Dedifferentiated amniotic fluid mesenchymal stem cell (primary cell): ENCODE results near the gene LRRTM1.

ENCODE experiments used
- DNase-seq: peaks from one replicate; pipeline ENCODE4 v3.0.0-alpha.2; 2016; ENCODE audit errors: extremely low spot score

Gene LRRTM1

DNA sequence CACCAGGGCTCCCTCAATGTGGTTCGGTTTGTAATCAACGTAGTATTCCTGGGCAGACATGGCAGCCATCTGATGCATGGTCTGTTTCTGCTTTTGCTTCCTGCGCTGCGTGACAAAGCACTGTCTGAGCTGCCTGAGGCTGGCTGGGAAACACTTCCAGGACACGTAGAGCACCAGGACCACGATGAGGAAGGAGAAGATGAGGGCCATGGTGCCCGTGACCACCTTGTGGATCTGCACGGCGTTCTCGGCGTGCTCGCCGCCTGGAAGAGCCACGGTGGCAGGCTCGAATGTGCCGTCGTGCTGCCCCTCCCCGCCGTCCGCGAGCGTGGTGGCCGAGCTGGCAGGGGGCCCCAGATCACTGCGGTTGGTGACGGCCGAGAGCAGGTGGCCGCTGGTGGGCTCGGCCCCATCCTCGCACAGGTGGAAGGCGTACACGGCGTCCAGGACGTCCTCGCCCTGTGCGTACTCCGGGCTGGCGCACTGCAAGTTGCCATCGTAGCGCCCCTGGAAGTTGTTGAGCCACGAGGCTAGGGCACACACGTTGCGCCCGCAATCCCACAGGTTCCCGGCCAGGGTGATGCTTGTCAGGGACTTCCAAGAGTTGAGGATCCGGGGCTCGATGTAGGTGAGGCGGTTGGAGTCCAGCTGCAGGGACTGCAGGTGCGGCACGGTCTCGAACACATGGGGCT, 2.1 kb downstream of the LRRTM1 start:
- DNase-seq = no peak

DNA sequence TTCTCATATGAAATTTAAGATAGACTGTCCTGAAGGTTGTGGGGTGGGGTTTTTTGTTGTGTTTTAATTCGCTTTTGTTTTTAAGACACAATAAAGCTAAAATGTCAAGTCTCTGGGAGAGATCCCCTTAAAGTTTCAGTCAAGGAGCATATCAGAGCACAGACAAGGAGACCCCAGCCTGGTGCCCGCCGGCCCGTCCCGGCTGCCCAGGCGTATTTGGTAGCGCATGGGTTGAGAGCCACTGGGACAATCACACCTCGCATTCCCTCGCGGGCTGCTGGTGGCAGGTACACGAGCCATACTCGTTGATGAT, 2.6 kb downstream of the LRRTM1 start:
- no peak for DNase-seq

DNA sequence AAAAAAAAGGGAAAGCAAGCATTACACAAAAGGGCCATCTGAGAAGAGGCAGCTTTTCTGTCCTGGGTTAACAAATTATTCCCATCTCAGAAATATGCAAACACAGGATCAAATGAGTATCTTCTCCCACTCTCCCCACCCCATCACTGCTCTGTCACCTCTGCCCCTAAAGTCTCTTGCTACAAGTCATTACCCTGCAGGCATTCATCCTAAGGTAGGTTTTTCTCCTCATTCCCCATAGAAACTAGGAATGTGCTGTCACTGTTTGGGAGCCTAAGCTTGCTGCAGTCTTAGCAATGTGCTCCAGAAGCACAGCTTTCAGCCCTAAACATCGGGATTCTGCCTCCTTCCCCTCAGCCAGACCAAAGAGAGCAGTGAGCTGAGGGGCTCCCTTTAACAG, 3.6 kb downstream of the LRRTM1 start:
- no peak for DNase-seq

DNA sequence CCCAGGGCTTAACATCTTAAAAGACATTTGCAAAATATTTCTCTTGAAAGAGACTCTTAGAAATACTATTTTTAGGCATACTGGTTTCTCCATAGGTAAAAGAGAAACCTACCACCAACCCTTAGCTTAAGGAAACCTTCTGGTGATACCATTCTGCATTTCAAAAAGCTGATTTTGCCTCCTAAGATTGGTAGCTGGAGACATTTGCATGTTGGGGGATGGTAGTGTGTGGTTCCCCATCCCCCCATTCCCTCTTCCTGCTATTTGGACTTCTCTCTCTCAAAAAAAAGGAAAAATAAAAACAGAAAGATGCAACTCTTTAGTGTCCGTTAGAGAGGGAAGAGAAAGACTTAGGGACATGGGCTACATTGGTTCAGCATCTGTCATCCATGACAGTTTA, 4.2 kb downstream of the LRRTM1 start:
- DNase-seq = no peak

DNA sequence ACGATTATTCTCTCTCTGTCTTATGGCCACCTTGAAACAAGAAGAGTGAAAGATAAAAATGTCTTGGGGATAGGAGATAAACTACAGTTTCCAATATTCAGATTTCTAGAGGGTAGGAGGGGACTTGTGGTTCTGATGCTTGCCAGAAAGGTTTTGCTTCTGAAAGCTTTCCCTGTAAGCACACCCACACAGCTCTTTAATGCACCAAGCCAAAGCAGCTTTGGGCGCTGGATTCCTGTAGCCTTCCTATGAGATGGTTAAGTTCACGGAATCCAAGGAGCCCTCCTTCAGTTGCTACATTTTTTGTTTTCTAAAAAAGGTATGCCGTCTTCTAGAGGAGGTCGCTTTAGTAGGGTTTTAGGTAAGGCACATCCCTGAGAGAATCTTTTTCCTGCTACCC, 4.9 kb downstream of the LRRTM1 start:
- DNase-seq = no peak

DNA sequence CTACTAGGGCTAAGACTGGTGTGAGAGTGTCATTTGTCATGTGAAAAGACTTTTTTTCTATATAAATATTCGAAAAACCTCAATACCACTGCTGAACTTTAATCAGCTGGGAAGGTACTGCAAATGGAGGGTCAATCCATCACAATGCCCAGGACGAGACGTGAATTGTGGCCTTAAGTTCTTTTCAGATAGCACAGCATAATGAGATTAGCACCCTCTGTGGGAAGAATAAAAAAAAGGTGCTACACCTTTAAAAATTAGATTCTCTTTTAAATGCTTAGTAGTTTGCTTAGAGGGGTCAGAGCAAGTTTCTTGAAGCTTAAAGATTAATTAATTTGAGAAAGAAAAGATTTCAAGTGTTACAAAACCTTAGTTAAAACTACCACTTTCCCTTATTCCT, 5.6 kb downstream of the LRRTM1 start:
- no peak for DNase-seq

DNA sequence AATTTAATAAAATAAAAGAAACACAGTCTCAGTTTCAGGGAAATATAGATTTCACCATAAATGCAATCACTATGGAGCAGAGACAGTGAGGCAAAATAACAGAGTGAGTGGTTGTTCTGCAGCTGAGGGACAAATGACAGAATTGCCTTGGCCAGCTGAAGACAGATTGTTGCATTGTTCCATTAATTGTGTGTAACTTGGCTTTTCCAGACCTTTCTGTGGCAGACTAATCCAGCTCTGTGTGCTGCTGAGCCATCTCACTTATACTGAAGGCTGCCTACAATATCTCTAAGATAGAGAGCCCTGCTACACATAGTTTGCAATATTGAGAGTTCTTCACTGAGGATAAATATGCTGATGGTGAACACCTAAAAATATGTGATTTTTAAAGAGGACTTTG, 11.5 kb downstream of the LRRTM1 start:
- DNase-seq = no peak

DNA sequence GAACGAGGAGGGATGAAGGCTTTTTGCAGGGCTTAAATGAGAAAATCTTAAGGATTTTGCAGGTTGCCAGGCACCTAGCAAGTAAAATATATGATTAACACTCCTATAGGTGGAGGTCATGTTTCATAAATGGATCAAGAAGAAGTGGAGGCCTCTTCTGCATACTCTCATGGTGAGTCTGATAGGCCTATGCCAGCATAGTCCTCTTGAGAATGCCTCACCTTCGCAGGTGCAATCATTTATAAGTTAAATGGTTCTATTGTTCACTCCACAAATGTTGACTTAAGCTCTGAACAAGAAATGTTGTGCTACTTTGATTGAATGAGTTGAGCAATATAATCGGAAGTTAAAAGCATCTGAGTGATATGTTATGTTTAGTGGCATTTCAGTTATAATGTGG, 12.1 kb downstream of the LRRTM1 start:
- no peak for DNase-seq

DNA sequence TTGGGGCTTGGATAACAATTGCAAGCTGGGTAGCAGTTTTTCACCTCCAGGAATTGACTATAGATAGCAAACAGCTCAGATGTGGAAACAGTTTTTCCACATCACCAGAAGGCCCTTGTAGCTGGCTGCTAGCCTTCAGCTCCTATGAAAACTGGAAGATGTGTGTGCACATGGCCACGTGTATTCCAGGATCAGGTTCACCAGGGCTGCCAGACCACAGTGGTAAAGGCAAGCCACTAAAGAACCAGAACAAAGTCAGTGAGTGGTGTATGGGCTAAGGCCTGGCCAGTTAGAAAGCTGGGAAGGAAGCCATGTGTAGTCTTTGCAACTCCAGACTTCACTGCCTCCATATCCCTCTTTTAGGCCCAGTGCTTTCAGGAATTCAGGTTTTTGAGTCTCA, 12.9 kb downstream of the LRRTM1 start:
- no peak for DNase-seq

DNA sequence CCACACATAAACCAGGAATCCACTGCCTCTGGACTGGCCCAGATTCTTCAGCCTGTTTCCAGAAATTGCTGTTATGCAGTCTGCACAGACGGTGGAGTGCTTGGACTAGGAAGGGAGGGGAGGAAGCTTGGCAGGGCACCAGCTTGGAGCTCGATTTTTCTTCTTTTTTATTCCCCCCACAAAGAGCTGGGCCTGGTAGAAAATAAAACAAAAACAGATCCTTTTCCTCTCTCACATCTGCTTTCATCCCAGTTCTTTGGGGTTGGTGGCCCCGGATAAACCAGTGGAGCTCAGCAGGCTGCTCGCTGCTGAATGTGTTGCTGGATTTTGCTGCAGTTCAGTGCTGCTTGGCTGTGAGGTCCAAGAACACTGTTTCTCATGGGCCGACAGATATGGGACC, 16.0 kb downstream of the LRRTM1 start:
- DNase-seq = no peak

DNA sequence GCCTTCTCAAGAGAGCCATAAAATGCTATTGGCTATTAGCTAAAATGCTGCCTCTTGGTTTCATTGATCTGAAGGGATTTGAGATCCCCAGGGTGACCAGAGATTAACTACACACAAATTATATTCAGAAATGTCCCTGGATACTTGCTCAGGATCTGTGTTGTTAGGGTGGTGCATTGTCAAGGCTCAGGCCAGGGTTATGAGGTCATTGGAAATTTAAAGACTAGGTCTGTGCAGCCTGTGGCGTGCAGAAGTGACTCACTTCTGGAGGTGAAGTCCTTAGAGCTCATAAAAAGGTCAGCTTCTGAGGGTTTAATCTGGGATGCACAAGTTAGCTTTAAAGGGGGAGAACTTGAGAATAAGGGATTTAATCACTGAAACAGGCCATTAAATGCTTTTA, 23.5 kb downstream of the LRRTM1 start:
- DNase-seq = no peak

DNA sequence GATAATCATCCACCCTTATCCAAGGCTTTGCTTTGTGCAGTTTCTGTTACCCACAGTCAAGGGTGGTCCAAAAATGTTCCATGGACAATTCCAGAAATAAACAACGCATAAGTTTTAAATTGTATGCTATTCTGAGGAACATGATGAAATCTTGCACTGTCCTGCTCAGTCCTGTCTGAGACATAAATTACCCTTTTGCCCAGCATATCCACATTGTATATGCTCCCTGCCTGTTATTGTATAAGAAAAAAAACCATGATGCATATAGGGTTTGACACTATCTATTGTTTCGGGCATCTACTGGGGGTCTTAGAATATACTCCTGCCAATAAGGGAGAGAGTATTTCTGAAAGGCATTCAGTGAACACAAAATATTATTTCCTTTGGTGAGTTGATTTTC, 24.0 kb downstream of the LRRTM1 start:
- DNase-seq = no peak

DNA sequence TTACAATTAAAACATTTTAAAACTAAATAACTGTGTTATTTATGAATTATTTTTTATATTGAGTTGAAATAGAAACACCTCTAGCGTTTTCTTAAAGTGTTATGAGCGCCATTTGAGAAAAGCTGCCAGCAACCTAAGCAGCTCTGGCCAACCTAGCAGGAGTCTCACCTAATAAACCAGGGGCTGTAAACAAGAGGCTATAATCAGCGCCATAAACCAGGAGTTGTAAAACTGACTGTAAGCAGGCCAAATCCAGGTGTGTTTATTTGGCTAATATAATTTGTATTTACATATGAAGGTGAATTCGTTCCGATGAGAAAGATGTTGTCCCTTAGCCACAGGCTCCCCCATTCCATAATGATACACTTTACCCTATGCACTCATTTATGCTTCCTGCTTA, 34.7 kb downstream of the LRRTM1 start:
- DNase-seq = no peak

DNA sequence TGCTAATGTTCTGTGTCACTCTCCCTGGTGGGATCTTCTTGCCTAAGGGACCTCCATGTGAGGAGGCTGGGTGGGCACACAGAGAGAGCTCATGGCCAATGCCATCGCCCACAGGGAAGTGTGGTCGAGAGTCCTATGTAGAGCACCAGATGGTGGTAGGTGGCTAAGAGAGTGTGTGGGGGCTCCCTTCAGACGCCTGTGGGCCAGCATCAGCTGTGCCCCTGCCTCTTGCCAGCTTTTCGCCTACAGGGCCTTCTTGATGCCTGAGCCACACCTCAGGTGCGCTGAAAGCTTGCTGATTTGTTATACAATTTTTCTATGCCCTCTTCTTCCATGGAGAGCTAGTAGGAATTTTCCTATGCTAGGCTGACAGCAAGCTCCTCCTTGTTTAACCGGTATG, 38.3 kb downstream of the LRRTM1 start:
- no peak for DNase-seq

DNA sequence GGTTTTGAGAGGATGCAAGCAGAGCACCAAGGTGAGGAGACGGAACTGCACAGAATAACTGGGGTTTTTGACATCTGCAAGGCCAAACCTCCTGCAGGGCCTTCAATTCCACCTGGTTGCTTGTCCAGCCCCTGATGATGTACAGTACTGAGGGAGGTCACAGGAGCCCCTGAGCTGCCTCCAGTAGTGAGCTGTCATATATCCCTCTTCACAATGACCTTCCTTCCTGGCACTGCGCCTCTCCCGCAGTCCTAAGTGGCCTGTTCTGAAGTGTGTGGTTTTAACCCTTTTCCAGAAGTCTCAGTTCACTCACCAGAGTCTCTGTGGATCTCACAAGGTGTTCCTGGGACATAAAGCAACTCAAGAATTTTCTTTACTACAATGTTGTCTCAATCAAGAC, 45.3 kb downstream of the LRRTM1 start:
- no peak for DNase-seq

DNA sequence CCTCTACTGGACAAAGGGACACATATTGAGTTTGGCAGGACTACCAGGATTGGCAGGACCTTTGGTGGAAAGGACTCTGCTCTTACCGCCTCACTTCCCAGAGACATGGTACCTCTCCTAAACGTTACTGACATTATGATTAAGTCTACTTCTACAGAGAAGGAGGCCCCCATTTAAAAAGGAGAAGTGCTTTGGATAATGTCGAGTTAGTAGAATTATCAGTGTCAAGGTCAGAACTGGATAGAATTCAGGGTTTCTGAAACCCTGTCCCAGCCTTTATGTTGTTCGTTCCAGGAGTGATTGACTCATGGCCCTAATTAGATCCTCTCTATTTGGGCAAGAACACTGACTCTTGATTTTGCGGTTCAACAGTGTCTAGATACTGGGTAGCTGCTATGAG, 45.8 kb downstream of the LRRTM1 start:
- no peak for DNase-seq

DNA sequence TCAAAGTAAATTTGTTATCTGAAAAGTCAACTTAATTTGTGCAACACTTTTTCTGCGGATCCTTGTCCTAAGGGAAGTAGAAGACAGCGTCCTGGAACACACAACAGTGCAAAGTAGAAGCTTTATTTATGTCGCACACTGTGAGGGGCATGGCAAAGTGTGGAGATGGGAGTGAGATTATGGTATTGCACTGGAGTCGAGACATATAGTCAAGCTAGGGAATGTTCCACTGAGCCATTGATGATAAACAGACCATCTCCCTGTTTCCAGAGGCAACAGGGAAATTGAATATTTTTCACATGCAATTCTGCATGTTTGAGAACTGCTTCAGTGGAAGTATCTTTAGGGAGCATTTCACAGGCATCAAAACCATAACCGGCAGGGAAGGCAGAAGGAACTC, 46.2 kb downstream of the LRRTM1 start:
- no peak for DNase-seq

DNA sequence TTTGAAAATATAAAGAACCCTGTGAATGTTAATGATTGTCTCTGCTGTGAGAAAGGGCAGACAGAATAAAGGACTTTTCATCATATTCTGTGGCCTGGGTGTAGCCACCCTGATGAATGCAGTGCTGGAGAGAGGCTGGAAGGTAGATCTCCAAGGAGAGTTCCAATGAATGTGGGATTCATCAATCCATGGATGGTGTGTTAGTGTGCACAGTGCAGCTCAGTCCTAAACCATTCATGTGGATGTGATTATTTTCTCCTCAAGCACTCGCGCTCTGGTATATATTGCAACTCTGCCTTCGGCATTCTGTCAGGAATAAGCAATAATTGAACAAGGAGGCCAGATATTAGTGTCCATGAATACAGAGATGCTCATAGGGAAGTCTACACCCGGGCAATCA, 47.1 kb downstream of the LRRTM1 start:
- no peak for DNase-seq

DNA sequence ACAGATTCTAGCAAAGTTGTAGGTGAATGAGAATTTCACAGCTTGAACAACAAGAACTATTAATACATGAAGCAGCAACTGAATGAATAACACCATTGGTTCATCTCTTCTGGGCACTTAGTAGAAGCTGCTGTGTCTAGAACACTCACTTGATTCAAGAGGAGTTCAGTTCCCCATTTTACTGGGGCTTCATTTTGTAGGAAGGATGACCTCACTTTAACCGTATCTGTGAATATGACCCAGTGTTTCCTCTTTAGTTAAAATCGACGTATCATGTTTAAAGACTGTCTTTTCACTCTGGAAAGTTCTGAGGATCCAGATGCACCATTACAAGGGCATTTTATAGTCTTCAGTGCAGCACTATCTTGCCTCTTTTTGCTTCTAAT, 47.8 kb downstream of the LRRTM1 start:
- DNase-seq = no peak

DNA sequence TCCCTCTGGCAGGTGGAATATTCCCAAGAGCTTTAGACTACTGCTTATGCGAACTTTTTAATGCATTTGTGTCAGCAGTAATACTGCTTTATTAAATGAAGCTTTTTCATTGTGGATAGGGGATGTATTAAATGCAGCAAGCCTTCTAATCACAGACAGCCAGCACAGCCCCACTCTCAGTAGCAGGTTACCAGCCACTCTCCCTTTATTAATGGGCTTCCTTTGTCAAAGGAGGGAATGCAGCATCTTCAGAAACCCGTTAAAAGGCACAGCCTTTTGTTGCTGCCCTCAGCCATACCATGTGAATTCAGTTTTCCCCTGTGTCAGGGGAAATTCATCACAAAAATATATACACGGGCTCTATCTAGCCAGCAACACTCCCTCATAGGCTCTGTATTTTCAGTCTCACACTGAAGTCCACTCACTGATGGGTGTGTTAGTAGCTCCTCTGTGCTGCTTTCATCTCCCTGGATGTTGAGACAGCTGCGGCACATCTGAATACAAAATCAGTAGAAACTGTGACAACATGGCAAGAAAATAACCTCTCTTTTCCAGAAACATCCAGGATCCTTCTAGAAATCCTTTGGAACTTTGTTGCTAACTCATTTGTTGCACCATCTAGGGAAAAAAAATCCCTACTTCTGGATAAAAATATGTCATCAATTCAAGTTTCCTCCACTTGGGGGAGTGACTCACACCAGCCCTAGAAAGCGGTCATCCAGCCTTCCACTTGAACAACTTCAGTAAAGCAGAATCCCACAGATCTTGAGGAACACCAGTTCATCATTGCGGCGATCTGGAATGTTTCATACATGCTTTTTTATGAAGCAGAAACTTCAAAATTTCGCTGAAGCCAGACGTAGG, 48.4 kb downstream of the LRRTM1 start:
- DNase-seq = no peak

DNA sequence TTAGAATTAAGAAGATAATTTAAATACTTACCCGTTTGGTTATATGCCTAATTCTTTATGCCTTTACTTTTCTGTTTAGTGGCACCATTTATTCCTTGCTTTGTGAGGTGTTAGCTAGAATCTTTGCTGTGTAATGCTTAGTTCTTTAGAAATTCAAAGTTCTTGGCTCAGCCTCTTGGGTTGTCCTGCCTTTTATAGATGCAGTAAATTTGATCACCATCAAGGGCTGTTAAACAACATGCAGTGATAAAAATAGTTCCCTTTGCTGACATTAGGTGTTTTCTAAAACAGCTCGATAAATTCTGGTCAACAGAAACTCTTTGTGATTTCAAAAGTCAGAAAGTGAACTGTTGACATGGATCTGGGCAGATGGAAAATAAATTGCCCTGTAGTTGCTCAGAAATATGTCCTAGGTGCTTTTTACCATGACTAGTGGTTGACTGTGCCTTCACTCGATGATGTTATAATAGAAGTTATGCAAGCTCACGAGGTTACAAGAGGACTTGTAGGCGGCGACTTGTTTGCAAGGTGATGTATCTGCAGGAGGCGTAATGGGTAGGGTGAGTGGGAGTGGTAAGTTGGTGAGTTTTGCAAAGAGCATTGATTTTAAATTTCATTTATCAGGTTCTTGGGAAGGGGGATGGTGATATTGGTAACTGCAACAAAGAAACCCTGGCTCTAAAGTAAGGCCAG, 52.1 kb downstream of the LRRTM1 start:
- no peak for DNase-seq
